ENCODE measurements around the gene SRBD1.

GRCh38 chr2:45647986-45648520 lies 37.0 kb upstream of the SRBD1 start:
- TF ChIP-seq CTCF (conservative IDR thresholded peaks at IDR 0.05; ENCODE audit: low read depth, low read length), result no peak
- no peak for TF ChIP-seq EZH2phosphoT487 (IDR thresholded peaks at IDR 0.05; ENCODE audit: borderline replicate concordance, low read length)

Data from PC-3 (cell line).